ENCODE results near the gene TCIRG1.
"Not testable (repeated sequence)": the region's sequence is repeated elsewhere in the genome, so short reads cannot be mapped to it uniquely, and the experiment has no call there.

TCIRG1 gene

DNA sequence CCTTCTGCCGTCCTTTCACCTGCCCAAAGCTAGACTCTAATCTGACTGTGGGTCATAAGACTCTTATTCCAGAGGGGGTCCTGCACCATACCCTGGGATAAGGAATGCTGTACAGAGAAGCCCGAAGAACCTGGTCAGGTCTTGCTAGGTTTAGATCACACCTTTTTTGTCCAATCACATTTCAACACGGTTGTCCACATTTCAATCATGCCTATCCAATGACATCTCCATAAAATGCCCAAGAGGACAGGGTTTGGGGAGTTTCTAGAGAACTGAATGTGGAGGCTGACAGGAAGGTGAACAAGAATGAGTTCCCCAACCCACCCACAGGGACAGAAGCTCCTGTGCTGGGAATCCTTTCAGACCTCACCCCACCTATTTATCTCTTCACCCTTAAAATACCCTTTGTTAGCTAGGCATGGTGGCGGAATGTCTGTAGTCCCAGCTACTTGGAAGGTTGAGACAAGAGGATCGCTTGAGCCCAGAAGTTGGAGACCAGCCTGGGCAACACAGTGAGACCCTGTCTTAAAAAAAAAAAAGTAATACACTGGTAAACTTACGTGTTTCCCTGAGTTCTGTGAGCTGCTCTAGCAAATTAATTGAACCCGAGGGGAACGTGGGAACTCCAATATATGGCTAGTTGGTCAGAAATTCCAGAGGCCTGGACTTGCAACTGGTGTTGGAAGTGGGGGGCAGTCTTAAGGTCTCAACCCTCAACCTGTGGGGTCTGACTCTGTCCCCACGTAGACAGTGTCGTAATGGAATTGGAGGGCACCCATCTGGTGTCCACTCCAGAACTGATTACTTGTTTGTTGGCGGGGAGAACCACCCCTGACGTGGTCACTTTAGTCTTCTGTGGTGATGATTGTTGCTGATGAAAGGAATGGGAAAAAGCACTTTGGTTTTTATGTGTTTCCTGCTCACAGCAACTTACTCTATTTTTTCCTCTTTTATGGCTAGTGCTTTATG is 17.8 kb downstream of the TCIRG1 start:
- FAIRE-seq: no peak

DNA sequence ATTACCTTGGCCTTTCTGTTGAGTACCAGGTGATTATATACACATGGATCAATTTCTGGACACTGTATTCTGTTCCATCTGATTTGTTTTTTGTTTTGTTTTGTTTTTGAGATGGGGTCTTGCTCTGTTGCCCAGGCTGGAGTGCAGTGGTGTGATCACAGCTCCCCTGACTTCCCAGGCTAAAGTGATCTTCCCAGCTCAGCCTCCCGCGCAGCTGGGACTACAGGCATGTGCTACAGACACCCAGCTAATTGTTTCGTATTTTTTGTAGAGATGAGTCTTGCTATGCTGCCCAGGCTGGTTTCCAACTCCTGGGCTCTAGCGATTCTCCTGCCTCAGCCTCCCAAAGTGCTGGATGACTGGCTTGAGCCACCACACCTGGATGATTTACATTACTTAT is 19.0 kb downstream of the TCIRG1 start:
- no peak for FAIRE-seq

- no peak for FAIRE-seq
Observed at GRCh38 chr11:68061508-68061907, 22.7 kb downstream of the TCIRG1 start.

DNA sequence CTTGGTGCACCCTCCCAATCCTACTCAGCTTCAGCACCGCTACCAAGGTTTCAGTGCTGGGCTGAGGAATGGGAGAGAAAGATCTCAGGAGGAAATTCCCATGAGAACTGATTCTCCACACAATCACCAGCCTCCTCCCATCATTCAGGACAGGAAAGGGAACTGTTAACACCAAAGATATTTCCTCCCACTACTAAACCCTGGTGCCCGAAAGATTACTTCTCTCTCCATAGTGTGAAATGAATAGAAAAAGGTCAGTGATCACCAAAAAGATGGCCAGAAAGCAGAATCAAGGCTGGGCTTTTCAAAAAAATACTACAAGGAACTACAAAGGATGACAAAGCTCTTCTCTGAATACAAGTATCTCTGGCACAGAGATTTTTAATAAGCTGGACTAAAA is 26.1 kb downstream of the TCIRG1 start:
- FAIRE-seq: no peak

- FAIRE-seq: no peak
Observed at GRCh38 chr11:68065841-68066240, 27.0 kb downstream of the TCIRG1 start.

- FAIRE-seq: no peak
Observed at GRCh38 chr11:68066742-68067141, 27.9 kb downstream of the TCIRG1 start.

DNA sequence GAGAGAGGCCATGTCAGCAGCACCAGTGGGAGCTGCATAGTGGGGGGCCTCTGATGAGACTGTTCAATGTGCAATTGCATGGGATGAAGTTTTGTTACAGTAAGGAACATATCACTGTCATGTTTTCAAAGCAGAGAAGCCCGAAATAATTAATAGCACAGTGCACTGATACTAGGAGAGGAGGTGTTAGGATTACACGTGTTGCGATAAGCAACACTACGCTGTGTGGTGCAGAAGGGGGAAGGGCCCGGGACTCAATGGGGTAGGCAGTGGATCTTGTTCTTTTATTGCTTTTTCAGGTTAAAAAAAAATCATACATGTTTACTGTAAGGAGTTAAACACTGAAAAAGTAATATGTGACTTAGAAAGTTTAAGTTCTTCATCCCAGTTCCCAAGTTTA is 29.2 kb downstream of the TCIRG1 start:
- FAIRE-seq: no peak

DNA sequence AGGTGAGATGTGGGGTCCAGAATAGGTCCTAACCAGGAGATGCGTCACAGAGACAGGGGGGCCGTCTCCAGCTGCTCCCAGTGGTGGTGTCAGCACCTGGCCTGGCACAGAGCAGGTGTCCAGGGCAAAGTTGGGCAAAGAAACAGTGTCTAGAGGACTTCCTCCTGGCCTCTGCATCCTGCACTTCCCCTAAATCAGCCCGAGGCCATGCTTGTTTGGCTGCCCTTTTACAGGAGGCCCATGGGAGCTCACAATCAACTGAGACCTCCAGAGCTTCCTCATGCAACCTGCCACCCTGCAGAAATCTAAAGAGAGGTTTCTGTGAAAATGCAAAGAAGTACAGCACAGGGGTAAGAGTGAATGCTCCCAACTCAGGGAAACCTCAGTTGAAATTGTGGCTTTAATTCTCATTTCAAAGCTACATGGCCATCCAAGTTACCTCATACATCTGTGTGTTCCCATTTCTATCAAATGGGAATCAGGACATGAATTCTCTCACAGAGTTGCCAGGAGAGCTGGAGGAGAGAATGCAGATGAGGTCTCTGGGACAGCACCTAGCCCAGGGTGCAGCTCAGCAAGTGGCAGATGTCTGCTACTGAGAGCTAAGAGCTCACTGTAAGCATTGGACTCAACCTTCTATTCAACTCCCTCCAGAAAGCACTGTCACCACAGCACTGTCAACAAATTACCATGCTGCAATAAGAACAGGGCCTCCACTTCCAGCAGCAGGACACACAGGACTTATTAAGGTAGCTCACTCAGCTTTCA is 32.6 kb downstream of the TCIRG1 start:
- FAIRE-seq: no peak

DNA sequence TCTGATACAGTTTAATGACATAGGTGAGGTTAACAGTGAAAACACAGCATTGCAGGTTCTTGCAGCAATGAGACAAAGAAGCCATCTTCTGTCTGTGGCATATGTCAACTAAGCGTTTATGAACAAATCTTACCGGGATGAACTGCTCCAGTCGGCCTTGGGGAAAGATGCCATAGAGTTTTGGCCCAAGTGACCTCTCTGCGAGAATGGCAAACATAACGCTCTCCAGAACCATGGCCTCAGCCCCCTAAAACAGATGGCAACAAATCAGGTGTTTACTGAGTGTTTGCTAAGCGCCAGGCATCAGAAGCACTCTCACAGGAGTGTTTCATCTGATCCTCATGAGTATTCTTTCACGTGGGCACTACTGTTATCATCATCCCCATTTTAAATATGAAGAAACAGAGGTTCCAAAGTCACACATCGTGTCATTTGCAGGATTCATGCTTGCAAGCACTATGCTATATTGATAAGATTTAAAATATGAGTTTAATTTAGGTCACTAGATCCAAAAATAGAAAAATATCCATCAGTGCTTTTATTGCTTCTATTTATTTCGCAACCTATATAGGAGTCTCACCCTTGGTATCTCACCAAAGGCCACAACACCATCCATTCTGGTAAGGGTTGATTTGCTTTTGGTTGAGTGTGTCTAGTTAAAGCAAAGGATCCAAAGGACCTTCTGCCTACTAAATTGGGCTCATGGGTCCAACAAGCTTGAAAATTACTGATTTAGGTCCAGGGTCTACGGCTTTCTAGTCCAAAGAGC is 35.9 kb downstream of the TCIRG1 start:
- no peak for FAIRE-seq

DNA sequence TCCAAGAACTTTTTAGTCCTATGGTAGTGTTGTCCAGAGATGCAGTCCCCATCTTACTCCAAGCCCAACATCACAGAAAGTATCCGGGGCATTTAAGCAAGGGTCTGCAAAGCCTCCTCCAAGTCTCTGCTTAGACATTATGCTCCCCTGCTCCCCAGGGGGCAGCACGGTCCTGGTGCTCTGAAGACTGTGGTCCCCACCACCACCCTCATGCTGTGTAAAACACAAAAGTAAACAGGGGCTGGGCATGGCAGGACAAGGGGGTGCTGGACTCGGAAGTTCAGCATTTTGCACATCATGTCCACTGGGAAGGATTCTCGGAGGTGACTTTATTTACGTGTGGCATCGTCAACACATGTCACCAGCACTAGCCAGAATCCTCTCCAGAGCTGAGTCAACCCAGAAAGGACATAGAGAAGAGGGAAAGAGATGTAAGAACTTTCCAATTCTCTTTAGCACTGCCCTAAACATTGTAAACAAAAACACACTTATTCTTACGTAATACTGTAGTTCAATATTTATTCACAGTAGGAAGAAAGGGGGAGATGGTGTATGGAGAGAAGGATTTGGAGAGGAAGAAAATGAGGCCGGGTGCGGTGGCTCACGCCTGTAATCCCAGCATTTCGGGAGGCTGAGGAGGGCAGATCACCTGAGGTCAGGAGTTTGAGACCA is 37.7 kb downstream of the TCIRG1 start:
- FAIRE-seq: no peak

DNA sequence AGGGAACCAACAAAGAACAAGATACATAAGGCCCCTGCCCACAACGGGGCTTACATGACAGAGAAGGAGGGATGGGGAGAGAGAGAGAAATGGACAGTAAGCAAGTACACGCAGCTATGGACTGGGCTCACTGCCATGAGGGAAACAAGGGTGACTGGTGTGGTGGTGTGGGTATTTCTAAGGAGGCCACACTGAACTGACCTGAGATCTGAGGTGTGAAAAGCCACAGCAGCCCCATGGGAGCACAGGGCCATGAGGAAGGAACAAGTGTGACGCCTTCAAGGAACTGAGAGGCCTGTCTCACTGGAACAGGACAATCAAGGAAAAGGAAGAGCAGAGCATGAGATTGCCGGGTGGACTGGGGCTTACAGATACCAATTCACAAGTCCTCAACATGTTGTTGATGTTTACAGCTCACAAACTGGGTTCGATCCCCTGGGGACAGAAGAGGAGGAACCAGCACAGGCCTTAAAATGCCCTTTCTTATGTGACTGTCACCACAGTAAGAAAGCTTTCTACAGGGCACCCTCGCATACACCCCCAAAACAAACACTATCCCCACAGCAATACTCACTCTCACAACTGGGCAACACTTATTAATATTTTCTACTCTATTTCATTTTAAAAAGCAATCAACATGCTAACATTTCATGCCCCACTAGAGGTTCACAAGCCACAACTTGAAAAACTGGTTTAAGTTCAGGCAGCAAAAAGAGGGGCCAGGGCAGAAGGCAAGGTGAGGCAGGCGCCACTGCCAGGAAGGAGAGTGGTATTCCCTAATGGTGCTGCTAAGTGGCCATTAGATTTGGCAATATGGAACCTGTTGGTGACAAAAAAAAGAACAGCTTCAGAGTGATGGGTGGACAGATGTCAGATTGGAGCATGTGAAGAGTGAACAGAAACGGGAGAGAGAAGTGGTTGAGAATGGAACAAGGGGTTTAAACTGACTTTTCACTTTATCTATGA is 39.1 kb downstream of the TCIRG1 start:
- no peak for FAIRE-seq

DNA sequence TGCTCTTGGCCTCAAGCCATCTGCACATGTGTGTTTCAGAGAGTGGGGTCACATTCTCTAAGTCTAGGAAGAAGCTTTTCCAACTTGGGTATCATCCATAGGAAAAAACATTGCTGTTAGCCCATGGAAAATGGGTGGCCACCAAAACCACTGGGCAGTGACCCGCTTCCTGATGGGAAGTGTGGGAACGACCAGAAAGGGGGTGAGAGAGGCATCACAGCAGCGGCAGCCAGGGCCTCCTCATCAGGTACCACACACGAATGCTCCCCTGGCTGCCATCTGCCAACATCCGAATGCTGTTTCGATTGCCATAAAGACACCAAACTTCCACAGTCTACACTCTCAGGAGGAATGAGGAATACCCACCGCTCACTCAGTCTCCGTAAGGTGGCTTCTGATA is 42.0 kb downstream of the TCIRG1 start:
- no peak for FAIRE-seq

DNA sequence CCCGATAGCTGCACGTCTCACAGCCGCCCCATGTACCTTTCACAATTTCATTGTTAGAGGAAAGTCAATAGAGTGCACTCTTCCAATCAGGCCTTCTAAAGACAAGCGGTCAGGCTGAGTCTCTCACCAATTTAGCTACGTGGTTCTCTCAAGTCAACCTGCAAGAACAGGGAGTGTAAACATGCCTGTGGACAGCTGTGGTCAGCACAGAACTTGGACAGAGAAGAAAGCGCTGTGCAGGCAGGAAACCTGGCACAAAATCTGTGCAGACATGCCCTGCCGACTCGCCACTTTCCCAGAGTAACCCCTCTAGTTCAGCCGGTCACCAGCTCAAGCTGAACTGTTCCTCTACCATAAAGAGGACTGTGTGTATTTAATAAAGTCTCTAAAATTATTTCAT is 42.9 kb downstream of the TCIRG1 start:
- FAIRE-seq: no peak

GRCh38 chr11:68082481-68082880 is 43.7 kb downstream of the TCIRG1 start:
- no peak for FAIRE-seq

GRCh38 chr11:68083517-68083916 is 44.7 kb downstream of the TCIRG1 start:
- FAIRE-seq: no peak

GRCh38 chr11:68089679-68090078 is 50.9 kb downstream of the TCIRG1 start:
- no peak for FAIRE-seq

DNA sequence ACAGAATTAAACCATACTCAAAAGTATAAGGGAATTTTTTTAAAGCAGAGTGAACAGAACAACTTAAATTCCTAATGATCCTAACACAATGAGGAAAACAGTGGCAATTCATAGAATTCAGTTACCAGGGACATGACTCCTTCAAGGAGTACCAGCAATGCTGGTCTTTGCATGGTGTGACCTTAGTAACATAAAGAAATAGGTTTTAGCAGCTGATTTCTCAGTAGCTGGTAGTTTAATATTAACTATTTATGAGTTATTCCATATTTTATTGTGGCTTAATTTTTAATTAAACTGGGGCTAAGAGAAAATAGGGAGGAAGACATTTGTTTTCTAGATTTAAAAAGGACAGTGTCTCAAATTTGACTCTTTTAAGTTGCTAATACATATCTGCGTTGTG is 51.5 kb downstream of the TCIRG1 start:
- FAIRE-seq: no peak

DNA sequence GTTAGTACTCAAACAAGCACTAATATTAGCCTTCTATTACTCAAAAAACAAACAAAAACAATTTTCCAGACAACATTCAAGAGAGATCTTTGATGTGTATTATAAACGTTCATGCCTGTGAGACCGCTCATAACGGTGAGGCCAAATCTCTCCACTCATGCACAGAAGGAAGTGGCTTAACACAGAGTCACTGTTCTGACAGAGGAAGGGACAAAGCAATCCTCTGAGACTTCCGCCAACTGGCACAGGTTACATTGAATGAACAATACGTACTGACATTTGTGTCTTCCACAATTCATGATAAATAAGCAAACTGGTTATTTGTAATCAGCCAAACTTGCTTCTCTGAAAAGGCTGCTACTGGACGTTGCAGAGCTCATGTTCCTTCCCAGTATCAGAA is 51.9 kb downstream of the TCIRG1 start:
- FAIRE-seq: no peak

- no peak for FAIRE-seq
Observed at GRCh38 chr11:68092411-68092810, 53.6 kb downstream of the TCIRG1 start.

- not testable (repeated sequence) for FAIRE-seq
Observed at GRCh38 chr11:68092946-68093345, 54.1 kb downstream of the TCIRG1 start.

DNA sequence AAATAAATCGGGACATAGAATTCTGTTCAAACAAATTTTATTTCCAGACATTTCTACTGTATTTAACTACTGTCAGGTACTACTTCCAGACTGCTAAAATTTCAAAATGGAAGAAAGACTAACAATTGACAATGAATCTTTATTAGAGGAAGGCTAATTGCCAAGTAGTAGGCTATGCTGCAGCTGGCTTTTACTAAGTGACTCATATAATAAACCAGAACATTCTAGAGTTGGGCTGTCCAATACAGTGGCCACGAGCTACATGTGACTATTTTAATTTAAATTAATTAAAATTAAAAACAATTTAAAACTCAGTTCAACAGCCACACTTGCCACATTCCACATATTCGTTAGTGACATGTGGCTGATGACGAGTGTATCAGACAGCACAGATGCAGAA is 54.7 kb downstream of the TCIRG1 start:
- no peak for FAIRE-seq
